Astrocyte (in vitro differentiated cells and primary cell): ENCODE data around the gene FDX2.

ENCODE experiments used
- EZH2 ChIP-seq: IDR thresholded peaks from 2 replicates; pipeline ENCODE4 v1.6.1; 2012; ENCODE audit warnings: mild to moderate bottlenecking, low read length, inconsistent platforms; ENCODE audit not compliant: insufficient read depth
- TF ChIP-seq, protein P1 (sequence below): IDR thresholded peaks from 2 replicates; pipeline ENCODE4 v1.5.1; 2011; ENCODE audit warnings: low read depth, mild to moderate bottlenecking, inconsistent platforms, low read length, moderate library complexity; ENCODE audit not compliant: insufficient read depth

DNA sequence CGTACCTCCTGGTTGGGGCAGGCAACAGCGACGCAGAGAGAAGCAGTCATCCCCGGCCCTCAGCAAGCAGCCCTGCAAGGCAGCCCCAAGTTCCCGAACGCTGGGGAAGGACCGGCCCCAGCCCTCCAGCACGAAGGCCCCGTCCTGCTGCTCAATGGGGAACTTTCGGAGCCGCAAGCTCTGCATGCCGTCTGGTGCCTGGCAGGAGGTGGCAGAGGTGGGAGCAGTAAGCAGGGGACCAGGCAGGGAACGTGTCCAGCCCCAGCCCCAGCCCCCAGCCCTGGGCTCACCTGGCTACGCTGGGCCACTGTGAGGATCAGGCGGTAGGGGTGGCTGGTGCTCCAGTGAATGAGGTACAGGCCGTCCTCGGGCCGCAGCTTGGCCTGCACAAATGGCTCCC lies 46.4 kb upstream of the FDX2 start:
- TF ChIP-seq, protein P1, sequence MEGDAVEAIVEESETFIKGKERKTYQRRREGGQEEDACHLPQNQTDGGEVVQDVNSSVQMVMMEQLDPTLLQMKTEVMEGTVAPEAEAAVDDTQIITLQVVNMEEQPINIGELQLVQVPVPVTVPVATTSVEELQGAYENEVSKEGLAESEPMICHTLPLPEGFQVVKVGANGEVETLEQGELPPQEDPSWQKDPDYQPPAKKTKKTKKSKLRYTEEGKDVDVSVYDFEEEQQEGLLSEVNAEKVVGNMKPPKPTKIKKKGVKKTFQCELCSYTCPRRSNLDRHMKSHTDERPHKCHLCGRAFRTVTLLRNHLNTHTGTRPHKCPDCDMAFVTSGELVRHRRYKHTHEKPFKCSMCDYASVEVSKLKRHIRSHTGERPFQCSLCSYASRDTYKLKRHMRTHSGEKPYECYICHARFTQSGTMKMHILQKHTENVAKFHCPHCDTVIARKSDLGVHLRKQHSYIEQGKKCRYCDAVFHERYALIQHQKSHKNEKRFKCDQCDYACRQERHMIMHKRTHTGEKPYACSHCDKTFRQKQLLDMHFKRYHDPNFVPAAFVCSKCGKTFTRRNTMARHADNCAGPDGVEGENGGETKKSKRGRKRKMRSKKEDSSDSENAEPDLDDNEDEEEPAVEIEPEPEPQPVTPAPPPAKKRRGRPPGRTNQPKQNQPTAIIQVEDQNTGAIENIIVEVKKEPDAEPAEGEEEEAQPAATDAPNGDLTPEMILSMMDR, result no peak
- no peak for TF ChIP-seq EZH2
